SK-N-SH (cell line): ENCODE data around the gene RNF151. TPM values are rescaled to one million over a fixed set of nuclear protein-coding genes. Genes with fewer than 3 reads are reported as not detected.

ENCODE experiments used
- CTCF ChIA-PET: fragments of 300-600, 350-600 bp; formaldehyde crosslinking; extraction: SDS; loops from one replicate; lab custom pipeline; 2021; lab: Yijun Ruan, JAX
- POLR2A ChIA-PET: fragments of 350-600 bp; sonication (Branson Sonifier 250); formaldehyde crosslinking; extraction: SDS; loops from one replicate; lab custom pipeline; 2020; ENCODE audit warnings: antibody characterized with exemption, inconsistent platforms; lab: Yijun Ruan, JAX
- DNase-seq: peaks from one replicate; pipeline ENCODE4 v3.0.0; 2012
- H2AFZ ChIP-seq: fragments of 200-600 bp; sonication (generic); 2 replicates; pipeline ENCODE4 v1.8.1; 2016; ENCODE audit warnings: antibody characterized with exemption, mild to moderate bottlenecking, low read depth
- H3F3A ChIP-seq: fragments of 200-600 bp; sonication (generic); replicated peaks from 2 replicates; pipeline ENCODE3; 2016; ENCODE audit warnings: antibody characterized with exemption, mild to moderate bottlenecking; ENCODE audit not compliant: insufficient read depth
- H3K27ac ChIP-seq, 2 experiments: fragments of 200-500 bp in 1 of 2; fragments of 200-600 bp in 1 of 2; sonication (Bioruptor generic) in 1 of 2; sonication (generic), shearing (Covaris generic) in 1 of 2; 2 replicates each; pipeline versions ENCODE4 v1.5.1 to v1.6.1; 2014 to 2016; ENCODE audit warnings: low read depth in 2 of 2, inconsistent platforms in 1 of 2, low read length in 1 of 2, mild to moderate bottlenecking in 1 of 2, mixed read lengths in 1 of 2
- H3K27me3 ChIP-seq: fragments of 200-600 bp; sonication (generic), shearing (Covaris generic); 2 replicates; pipeline ENCODE4 v1.6.1; 2016; ENCODE audit warnings: mixed run types; ENCODE audit not compliant: insufficient read depth
- H3K36me3 ChIP-seq, 2 experiments: fragments of 200-500 bp in 1 of 2; fragments of 200-600 bp in 1 of 2; sonication (Bioruptor generic) in 1 of 2; sonication (generic) in 1 of 2; replicated peaks in 1 of 2; 2 replicates each; pipeline versions ENCODE3 to v1.5.1; 2014 to 2016; ENCODE audit warnings: low read length in 1 of 2, mild to moderate bottlenecking in 1 of 2; ENCODE audit not compliant: insufficient read depth in 2 of 2, control insufficient read depth in 1 of 2
- H3K4me1 ChIP-seq, 2 experiments: fragments of 200-500 bp in 1 of 2; fragments of 200-600 bp in 1 of 2; sonication (Bioruptor generic) in 1 of 2; sonication (generic), shearing (Covaris generic) in 1 of 2; 2 replicates each; pipeline versions ENCODE4 v1.5.1 to v1.6.1; 2014 to 2016; ENCODE audit warnings: low read depth in 1 of 2, low read length in 1 of 2, mixed run types in 1 of 2; ENCODE audit not compliant: insufficient read depth in 2 of 2, control insufficient read depth in 1 of 2
- H3K4me2 ChIP-seq: fragments of 200-600 bp; sonication (generic), shearing (Covaris generic); 2 replicates; pipeline ENCODE4 v1.6.1; 2017; ENCODE audit warnings: mixed run types
- H3K4me3 ChIP-seq, 2 experiments: fragments of 200-500 bp in 1 of 2; fragments of 200-600 bp in 1 of 2; sonication (Bioruptor generic) in 1 of 2; sonication (generic), shearing (Covaris generic) in 1 of 2; 2 replicates each; pipeline versions ENCODE4 v1.5.1 to v1.8.1; 2014 to 2016; ENCODE audit warnings: low read depth in 2 of 2, inconsistent platforms in 1 of 2, low read length in 1 of 2, mild to moderate bottlenecking in 1 of 2, mixed read lengths in 1 of 2, moderate library complexity in 1 of 2
- H3K79me2 ChIP-seq: fragments of 200-600 bp; sonication (generic); 2 replicates; pipeline ENCODE4 v1.8.1; 2017; ENCODE audit warnings: mild to moderate bottlenecking; ENCODE audit not compliant: insufficient read depth
- H3K9ac ChIP-seq: fragments of 200-600 bp; sonication (generic); 2 replicates; pipeline ENCODE4 v1.6.1; 2017; ENCODE audit warnings: mixed run types
- H3K9me2 ChIP-seq: fragments of 200-600 bp; sonication (generic); 2 replicates; pipeline ENCODE4 v1.6.1; 2017; ENCODE audit warnings: mixed run types
- H3K9me3 ChIP-seq: fragments of 200-600 bp; sonication (generic); 2 replicates; pipeline ENCODE4 v1.6.1; 2017; ENCODE audit warnings: mixed run types, mild to moderate bottlenecking, moderate library complexity
- H4K20me1 ChIP-seq: fragments of 200-600 bp; sonication (generic); 2 replicates; pipeline ENCODE4 v1.6.1; 2017; ENCODE audit warnings: mild to moderate bottlenecking, mixed run types; ENCODE audit not compliant: insufficient read depth
- ELF1 ChIP-seq: IDR thresholded peaks from 2 replicates; pipeline ENCODE4 v1.4.0; 2012
- EP300 ChIP-seq, 2 experiments: IDR thresholded peaks; 2 replicates each; pipeline versions ENCODE4 v1.4.0 to v1.6.1; 2012; ENCODE audit warnings: borderline replicate concordance in 1 of 2, low read depth in 1 of 2, low read length in 1 of 2
- EZH2phosphoT487 ChIP-seq: fragments of 200-600 bp; sonication (generic); IDR thresholded peaks from 2 replicates; pipeline ENCODE4 v1.6.1; 2017; ENCODE audit warnings: low read depth, mixed run types, mild to moderate bottlenecking, antibody characterized with exemption, moderate library complexity, borderline replicate concordance
- FOXJ3 ChIP-seq: sonication (generic); formaldehyde crosslinking; IDR thresholded peaks from 2 replicates; pipeline ENCODE4 v1.5.1; 2020; ENCODE audit warnings: mild to moderate bottlenecking, missing genetic modification reagents
- FOXM1 ChIP-seq: IDR thresholded peaks from 2 replicates; pipeline ENCODE4 v1.4.0; 2012; ENCODE audit warnings: low read depth, mild to moderate bottlenecking
- GATA2 ChIP-seq: sonication (generic); formaldehyde crosslinking; IDR thresholded peaks from 2 replicates; pipeline ENCODE4 v1.5.0; 2020; ENCODE audit warnings: mild to moderate bottlenecking, missing genetic modification reagents
- MEF2A ChIP-seq: IDR thresholded peaks from 2 replicates; pipeline ENCODE4 v1.4.0; 2012; ENCODE audit warnings: low read depth, borderline replicate concordance
- MXI1 ChIP-seq: IDR thresholded peaks from 2 replicates; pipeline ENCODE4 v1.6.1; 2012; ENCODE audit warnings: mild to moderate bottlenecking, low read depth, low read length, improper control_type of control experiment
- PBX3 ChIP-seq: IDR thresholded peaks from 2 replicates; pipeline ENCODE4; 2012
- POLR2AphosphoS5 ChIP-seq: IDR thresholded peaks from 2 replicates; pipeline ENCODE4 v1.6.1; 2012; ENCODE audit warnings: low read depth, low read length
- RFX5 ChIP-seq: IDR thresholded peaks from 2 replicates; pipeline ENCODE4 v1.6.1; 2012; ENCODE audit warnings: mild to moderate bottlenecking, improper control_type of control experiment, low read length
- SMC3 ChIP-seq: IDR thresholded peaks from 2 replicates; pipeline ENCODE4 v1.6.1; 2012; ENCODE audit warnings: low read depth, low read length, improper control_type of control experiment
- TEAD4 ChIP-seq: IDR thresholded peaks from 2 replicates; pipeline ENCODE4 v1.4.0; 2012; ENCODE audit warnings: mild to moderate bottlenecking, borderline replicate concordance; ENCODE audit not compliant: insufficient read depth
- USF1 ChIP-seq: IDR thresholded peaks from 2 replicates; pipeline ENCODE4 v1.4.0; 2012; ENCODE audit warnings: low read depth, borderline replicate concordance
- YY1 ChIP-seq: IDR thresholded peaks from 2 replicates; pipeline ENCODE4 v1.4.0; 2012; ENCODE audit warnings: low read depth, mild to moderate bottlenecking
- whole genome bisulfite sequencing: methylation state at CpG from one replicate; pipeline ENCODE4 v1.1.6; 2017; ENCODE audit warnings: low lambda C conversion rate; 5-methylcytosine and 5-hydroxymethylcytosine counted together
- polyA plus RNA-seq, 3 experiments: library from polyadenylated mRNA; depleted of rRNA; stranded (reverse); fragments of >200 nt; gene quantifications; 2 replicates each; pipeline ENCODE4 v1.2.3, GENCODE V29; 2012

RNF151 gene
- polyA plus RNA-seq, 1 of the 3 experiments (the other 2 are of a cell fraction), result 0.07 TPM

GRCh38 chr16:1998852-1999801, 32.5 kb downstream of the RNF151 start:
- TF ChIP-seq USF1 (no peak), SMC3 (no peak), FOXJ3 (CRISPR knock-in tag) (no peak), RFX5 (no peak), MEF2A (no peak), EZH2phosphoT487 (no peak), MXI1 (no peak), PBX3 (no peak), ELF1 (no peak), YY1 (no peak), GATA2 (CRISPR knock-in tag) (no peak), FOXM1 (no peak), POLR2AphosphoS5 (no peak), TEAD4 (no peak), EP300 (IDR thresholded peaks at IDR 0.05; ENCODE audit: borderline replicate concordance in 1 of 2, low read depth in 1 of 2, low read length in 1 of 2) (no peak)
- TF ChIP-seq, all 33 proteins: peak for 0
- Histone ChIP-seq H3K27ac (no peak overlapping the region), H4K20me1 (peaks cover 23% of the 10 kb centered on the region), H3K27me3 (no peaks in the 10 kb centered on the region), H3K36me3 (peaks cover 8 to 58% of the 10 kb centered on the region in 2 experiments), H3K4me3 (no peak overlapping the region), H3K9me2 (no peaks in the 10 kb centered on the region), H2AFZ (no peak overlapping the region), H3F3A (peaks cover 19% of the 10 kb centered on the region), H3K9ac (no peak overlapping the region), H3K4me1 (peaks cover 2 to 7% of the 10 kb centered on the region in 2 experiments; a peak in 1 of 4 replicates), H3K4me2 (no peak overlapping the region), H3K79me2 (peaks cover 22% of the 10 kb centered on the region; the same call in 1 of the 2 replicates), H3K9me3 (no peaks in the 10 kb centered on the region)
- WGBS, result 87% methylated on average over 9 of the region's 39 CpGs
- ChIA-PET POLR2A (interaction anchor here (1.2 kb wide), 1 partner anchor 9 kb away, joined by 3 read pairs; no protein-coding TSS in a partner anchor), CTCF (interaction anchor here (1.0 to 1.5 kb wide), 3 partner anchors 9 to 141 kb away, joined by 3 to 4 read pairs (median 4); partner anchors contain the start of gene SYNGR3)
- DNase-seq, result no peak
